LNCAP (cell line): ENCODE data around the gene UBA52.

ENCODE experiments used
- CTCF ChIP-seq: fragments of 450-650 bp; IDR thresholded peaks from 2 replicates; pipeline ENCODE4 v1.5.1; 2017; ENCODE audit warnings: mild to moderate bottlenecking

Gene UBA52

GRCh38 chr19:18611327-18612050 is 39.8 kb downstream of the UBA52 start:
- no peak for TF ChIP-seq CTCF

DNA sequence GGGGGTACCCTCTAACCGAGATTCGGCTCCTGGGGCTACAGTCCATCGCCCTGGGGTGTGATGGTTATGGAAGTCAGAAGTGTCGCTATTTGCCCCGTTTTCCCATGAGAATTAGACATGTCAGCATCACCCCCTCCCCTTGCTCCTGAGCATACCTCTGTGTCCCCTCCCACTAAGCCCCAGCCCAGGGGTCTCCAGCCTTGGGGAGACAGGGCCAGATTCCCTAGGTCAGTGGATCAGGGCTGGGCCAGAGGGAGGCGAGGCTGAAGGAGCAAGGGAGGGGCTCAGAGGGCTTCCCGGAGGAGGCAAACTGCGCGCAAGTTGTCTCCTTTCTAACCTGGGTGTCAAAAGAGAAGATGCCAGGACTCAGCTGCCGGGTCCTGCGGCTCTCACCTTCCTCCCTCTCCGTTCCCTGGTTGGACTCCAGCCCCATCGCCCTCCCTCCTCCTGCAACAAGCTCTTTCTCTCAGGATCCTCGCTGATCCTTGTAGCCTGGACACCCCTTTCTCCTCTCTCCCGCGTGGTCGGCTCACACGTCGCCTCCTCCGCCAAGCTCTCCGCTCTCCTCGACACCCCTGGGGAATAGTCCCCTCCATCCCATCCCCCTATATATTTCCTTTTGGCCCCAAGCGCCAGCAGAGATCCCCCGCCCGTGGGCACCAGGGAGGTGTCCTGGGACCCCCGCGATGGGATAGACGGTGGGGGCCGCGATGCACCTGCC is 40.6 kb downstream of the UBA52 start:
- no peak for TF ChIP-seq CTCF

GRCh38 chr19:18612772-18613588 is 41.3 kb downstream of the UBA52 start, which contains the start of gene TMEM59L:
Gene TMEM59L (plus strand): TSS chr19:18612870. CDS start chr19:18612959, 89 bp downstream.
- TF ChIP-seq CTCF: no peak

GRCh38 chr19:18613589-18614234 is 42.1 kb downstream of the UBA52 start:
- TF ChIP-seq CTCF: no peak

GRCh38 chr19:18616023-18616422 is 44.4 kb downstream of the UBA52 start:
- TF ChIP-seq CTCF: no peak

DNA sequence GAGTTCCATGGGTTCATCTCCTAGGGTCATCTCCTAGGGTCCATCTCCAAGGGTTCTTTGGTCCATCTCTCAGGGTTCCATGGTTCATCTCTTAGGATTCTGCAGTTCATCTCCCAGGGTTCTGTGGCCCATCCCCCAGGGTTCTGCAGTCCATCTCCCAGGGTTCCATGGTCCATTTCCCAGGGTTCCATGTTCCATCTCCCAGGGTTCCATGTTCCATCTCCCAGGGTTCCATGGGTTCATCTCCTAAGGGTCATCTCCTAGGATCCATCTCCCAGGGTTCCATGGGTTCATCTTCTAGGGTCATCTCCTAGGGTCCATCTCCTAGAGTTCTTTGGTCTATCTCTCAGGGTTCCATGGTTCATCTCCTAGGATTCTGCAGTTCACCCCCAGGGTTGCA is 45.9 kb downstream of the UBA52 start:
- TF ChIP-seq CTCF: no peak

- no peak for TF ChIP-seq CTCF
Measured at GRCh38 chr19:18618236-18618635, 46.6 kb downstream of the UBA52 start.
